ENCODE results near the gene RASEF. TPM values are rescaled to one million over a fixed set of nuclear protein-coding genes. Genes with fewer than 3 reads are reported as not detected.

The RASEF gene
- total and polyA plus RNA-seq, 2 of the 4 experiments (the other 2 are of a cell fraction) = under 0.01 to 0.05 TPM

DNA sequence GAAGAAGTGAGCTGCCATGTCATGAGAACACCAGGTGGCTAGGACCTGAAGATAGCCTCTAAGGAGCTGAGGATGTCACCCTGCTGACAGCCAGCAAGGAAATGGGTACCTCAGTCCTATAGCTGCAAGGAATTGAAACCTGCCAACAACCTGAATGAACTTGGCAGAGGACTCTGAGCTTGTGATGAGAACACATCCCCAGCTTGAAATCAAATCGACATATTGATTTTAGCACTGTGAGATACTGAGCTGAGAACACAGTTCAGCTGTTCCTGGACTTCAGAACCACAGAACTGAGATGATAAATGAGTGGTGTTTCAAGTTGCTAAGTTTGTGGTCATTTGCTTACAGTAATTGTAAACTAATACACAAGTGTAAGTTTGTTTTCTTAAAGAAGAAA, 5.5 kb upstream of the RASEF start:
- H2BK5ac ChIP-seq (ENCODE audit: low read depth, low read length, poor library complexity, severe bottlenecking) = no peak overlapping the region
- H4K91ac ChIP-seq (ENCODE audit: insufficient read depth, low read depth, low read length) = no peak overlapping the region
- no peak overlapping the region for H2BK20ac ChIP-seq (ENCODE audit: low read depth, low read length)
- no CpG with 5 or more reads among the region's 1 CpG for WGBS, 2 experiments (ENCODE audit: extremely low coverage in 2 of 2, insufficient read length in 1 of 2)
- no peak overlapping the region for H3K56ac ChIP-seq (ENCODE audit: extremely low read depth, insufficient read depth, low read length)
- H3K27ac ChIP-seq (ENCODE audit: insufficient read depth, low read length) = no peak overlapping the region
- H3K9me3 ChIP-seq (ENCODE audit: control insufficient read depth, insufficient read depth, low read length) = no peaks in the 10 kb centered on the region
- H3K27me3 ChIP-seq (ENCODE audit: control insufficient read depth, insufficient read depth, low read length) = peaks cover 5% of the 10 kb centered on the region
- H2BK120ac ChIP-seq (ENCODE audit: low read depth, low read length) = no peak overlapping the region
- BruUV-seq (replicated peaks) = no TSS peak
- H4K5ac ChIP-seq (ENCODE audit: low read depth, low read length) = no peak overlapping the region
- H2AFZ ChIP-seq (replicated peaks; ENCODE audit: low read length, poor library complexity) = no peak overlapping the region
- no peak overlapping the region for H3K4me3 ChIP-seq (ENCODE audit: insufficient read depth, low read depth, low read length)
- no peaks in the 10 kb centered on the region for H3K36me3 ChIP-seq (ENCODE audit: control insufficient read depth, insufficient read depth, low read length)
- TF ChIP-seq NFE2L2 (IDR thresholded peaks at IDR 0.05; ENCODE audit: low read depth, low read length) (no peak), MXI1 (IDR thresholded peaks at IDR 0.05; ENCODE audit: borderline replicate concordance, low read depth, low read length) (no peak), BHLHE40 (IDR thresholded peaks at IDR 0.05; ENCODE audit: low read depth, low read length) (no peak), POLR2A (IDR thresholded peaks at IDR 0.05; ENCODE audit: low read depth, low read length) (no peak), MAZ (IDR thresholded peaks at IDR 0.05; ENCODE audit: borderline replicate concordance, low read depth, low read length) (no peak), ELK1 (IDR thresholded peaks at IDR 0.05; ENCODE audit: borderline replicate concordance, low read depth, low read length) (no peak), CEBPB (IDR thresholded peaks at IDR 0.05; ENCODE audit: low read depth, low read length) (no peak), MAFK (IDR thresholded peaks at IDR 0.05; ENCODE audit: low read depth, low read length) (no peak)
- no peak overlapping the region for H3K4ac ChIP-seq (ENCODE audit: low read depth, low read length)
- H3K79me1 ChIP-seq (ENCODE audit: low read depth in 1 of 2, low read length in 2 of 2) = no peaks in the 10 kb centered on the region
- H3K4me1 ChIP-seq (ENCODE audit: control insufficient read depth, insufficient read depth, low read length) = no peaks in the 10 kb centered on the region
- CTCF ChIA-PET = no interaction called here
- H3K9me1 ChIP-seq (ENCODE audit: insufficient read depth, low read length) = no peaks in the 10 kb centered on the region
- H4K8ac ChIP-seq (ENCODE audit: low read depth in 2 of 2, low read length in 2 of 2) = no peak overlapping the region
- H3K18ac ChIP-seq (ENCODE audit: low read depth, low read length) = no peak overlapping the region
- intact Hi-C loops (cut with micrococcal nuclease) = no loop called here
- H3K23ac ChIP-seq (ENCODE audit: low read depth, low read length) = no peak overlapping the region
- no peaks in the 10 kb centered on the region for H4K20me1 ChIP-seq (ENCODE audit: insufficient read depth, low read length)
- no peak overlapping the region for H3K9ac ChIP-seq (ENCODE audit: low read depth, low read length)
- no peak for ATAC-seq (ENCODE audit: low read depth)
- in situ Hi-C loops (cut with MboI; ENCODE audit: low sequenced_read_pairs) = no loop called here
- dilution Hi-C loops (cut with HindIII; ENCODE audit: low sequenced_read_pairs, unreplicated experiment) = no loop called here
- no peak overlapping the region for H2AK9ac ChIP-seq (replicated peaks; ENCODE audit: low read depth, low read length, poor library complexity)
- H2BK15ac ChIP-seq (ENCODE audit: low read depth, low read length) = no peak overlapping the region
- H2AK5ac ChIP-seq (ENCODE audit: low read depth, low read length) = no peak overlapping the region
- H3K14ac ChIP-seq (replicated peaks; ENCODE audit: low read depth, low read length) = no peak overlapping the region
- POLR2A ChIA-PET (ENCODE audit: unreplicated experiment) = no interaction called here
- DNase-seq = no peak
- H3K4me2 ChIP-seq (ENCODE audit: low read depth, low read length) = no peak overlapping the region
